WI38 (cell line): ENCODE results near the gene LRRC41.

Experiments used
- H3K4me3 ChIP-seq: 2 replicates; pipeline ENCODE4 v1.5.1; 2011; ENCODE audit warnings: low read depth, mild to moderate bottlenecking, control low read depth, low read length
- TF ChIP-seq, protein P1 (sequence below): IDR thresholded peaks from 2 replicates; pipeline ENCODE4 v1.5.1; 2012; ENCODE audit warnings: low read depth, mild to moderate bottlenecking, control low read depth, low read length

Gene LRRC41

GRCh38 chr1:46274225-46275029 lies 29.0 kb downstream of the LRRC41 start:
- TF ChIP-seq, protein P1, sequence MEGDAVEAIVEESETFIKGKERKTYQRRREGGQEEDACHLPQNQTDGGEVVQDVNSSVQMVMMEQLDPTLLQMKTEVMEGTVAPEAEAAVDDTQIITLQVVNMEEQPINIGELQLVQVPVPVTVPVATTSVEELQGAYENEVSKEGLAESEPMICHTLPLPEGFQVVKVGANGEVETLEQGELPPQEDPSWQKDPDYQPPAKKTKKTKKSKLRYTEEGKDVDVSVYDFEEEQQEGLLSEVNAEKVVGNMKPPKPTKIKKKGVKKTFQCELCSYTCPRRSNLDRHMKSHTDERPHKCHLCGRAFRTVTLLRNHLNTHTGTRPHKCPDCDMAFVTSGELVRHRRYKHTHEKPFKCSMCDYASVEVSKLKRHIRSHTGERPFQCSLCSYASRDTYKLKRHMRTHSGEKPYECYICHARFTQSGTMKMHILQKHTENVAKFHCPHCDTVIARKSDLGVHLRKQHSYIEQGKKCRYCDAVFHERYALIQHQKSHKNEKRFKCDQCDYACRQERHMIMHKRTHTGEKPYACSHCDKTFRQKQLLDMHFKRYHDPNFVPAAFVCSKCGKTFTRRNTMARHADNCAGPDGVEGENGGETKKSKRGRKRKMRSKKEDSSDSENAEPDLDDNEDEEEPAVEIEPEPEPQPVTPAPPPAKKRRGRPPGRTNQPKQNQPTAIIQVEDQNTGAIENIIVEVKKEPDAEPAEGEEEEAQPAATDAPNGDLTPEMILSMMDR, result no peak
- no peak overlapping the region for H3K4me3 ChIP-seq

GRCh38 chr1:46268578-46268977 lies 34.8 kb downstream of the LRRC41 start:
- TF ChIP-seq, protein P1, result no peak
- no peak overlapping the region for H3K4me3 ChIP-seq

GRCh38 chr1:46263146-46263545 lies 40.3 kb downstream of the LRRC41 start:
- no peak overlapping the region for H3K4me3 ChIP-seq
- TF ChIP-seq, protein P1, result no peak

DNA sequence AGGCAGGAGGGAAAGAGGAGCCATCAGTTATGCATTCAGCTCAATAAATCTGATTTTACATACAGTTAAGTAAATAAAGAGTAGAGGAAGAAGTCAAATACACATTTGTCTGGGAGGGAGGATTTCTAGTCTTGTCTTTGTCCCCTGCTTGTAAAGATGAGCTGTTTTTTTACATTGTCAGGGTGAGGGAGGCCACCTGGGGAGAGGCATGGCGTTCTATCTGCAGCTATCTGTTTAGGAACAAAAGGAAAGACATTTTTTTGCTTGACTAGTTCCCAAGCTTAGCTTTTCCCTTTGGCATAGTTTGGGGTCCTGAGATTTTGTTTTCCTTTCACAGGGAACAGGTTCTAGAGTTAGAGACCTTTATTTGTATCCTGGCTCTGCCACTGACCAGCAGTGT lies 40.9 kb downstream of the LRRC41 start:
- H3K4me3 ChIP-seq, result no peak overlapping the region
- TF ChIP-seq, protein P1, result no peak

DNA sequence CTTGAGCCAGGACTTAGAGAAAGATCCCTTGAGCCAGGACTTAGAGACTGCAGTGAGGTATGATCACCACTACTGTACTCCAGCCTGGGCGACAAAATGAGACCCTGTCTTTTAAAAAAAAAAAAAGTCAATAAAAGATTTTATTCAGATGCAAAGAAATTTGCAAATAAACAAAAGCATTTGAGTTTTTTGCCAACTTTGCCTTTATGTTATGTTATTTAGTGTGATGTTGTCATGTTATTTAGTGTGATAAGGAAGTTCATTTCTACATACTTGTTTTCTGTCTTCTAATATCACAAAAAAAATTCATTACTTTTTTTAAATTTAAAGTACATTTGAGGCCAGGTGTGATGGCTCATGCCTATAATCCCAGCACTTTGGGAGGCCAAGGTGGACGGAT lies 46.9 kb downstream of the LRRC41 start:
- TF ChIP-seq, protein P1, result no peak
- no peak overlapping the region for H3K4me3 ChIP-seq

GRCh38 chr1:46254668-46255067 lies 48.7 kb downstream of the LRRC41 start:
- TF ChIP-seq, protein P1, result no peak
- no peak overlapping the region for H3K4me3 ChIP-seq

GRCh38 chr1:46248122-46248920 lies 55.1 kb downstream of the LRRC41 start:
- H3K4me3 ChIP-seq, result peak overlapping the region; percentile 83
- TF ChIP-seq, protein P1, result 0 out of 2 replicates have a peak, but pooled peaks have one; percentile 4
